Measurements from ENCODE around the gene ATP1B3.
"Not testable (repeated sequence)": the region's sequence is repeated elsewhere in the genome, so short reads cannot be mapped to it uniquely, and the experiment has no call there.

Gene ATP1B3

DNA sequence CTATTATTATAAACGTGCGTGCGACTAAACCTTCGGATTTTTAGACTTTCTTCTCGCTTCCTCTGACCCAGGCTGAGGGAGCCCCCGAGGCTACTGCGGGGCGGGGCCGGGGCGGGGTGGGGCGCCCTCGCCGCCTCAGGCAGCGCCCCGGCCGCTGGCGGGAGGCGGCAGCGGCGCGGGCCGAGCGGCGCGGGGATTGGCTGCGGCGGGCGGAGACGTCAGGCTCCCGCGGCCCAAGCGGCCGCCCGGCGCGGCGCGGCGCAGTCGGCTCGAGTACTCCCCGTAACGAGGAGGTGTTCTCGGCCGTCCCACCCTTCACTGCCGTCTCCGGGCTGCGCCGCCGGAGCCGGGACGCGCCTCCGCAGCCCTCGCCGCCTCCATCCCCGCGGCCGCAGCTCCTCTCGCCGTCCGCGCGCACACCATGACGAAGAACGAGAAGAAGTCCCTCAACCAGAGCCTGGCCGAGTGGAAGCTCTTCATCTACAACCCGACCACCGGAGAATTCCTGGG is at the start of gene ATP1B3:
ATP1B3 (plus strand) TSS at position 263 of the 510 bp plus-strand sequence; CDS start at position 422, 159 bp downstream.
- peak; percentile 76 for DNase-seq

- DNase-seq, result no peak
Observed at GRCh38 chr3:141828487-141828886, 48.0 kb upstream of the ATP1B3 start.

DNA sequence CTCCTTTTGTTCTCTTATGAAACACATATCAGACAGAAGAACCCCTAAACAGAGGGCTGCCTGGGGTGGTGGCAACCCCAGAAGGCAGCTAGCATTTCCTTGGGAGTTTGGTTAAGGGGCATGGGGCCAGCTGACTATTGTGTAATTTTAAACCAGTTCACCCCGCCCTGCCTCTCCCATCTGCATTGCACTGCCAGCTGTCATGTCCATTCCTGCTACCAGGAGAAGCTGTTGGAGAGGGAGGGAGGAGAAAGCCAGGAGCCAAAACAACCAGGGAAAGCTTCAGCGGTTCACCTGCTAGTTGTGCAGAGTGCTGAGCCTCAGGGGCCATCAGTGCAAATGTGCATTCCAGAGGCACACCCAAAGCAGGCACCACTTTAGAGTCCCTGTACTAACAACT is 47.6 kb upstream of the ATP1B3 start:
- DNase-seq, result no peak

DNA sequence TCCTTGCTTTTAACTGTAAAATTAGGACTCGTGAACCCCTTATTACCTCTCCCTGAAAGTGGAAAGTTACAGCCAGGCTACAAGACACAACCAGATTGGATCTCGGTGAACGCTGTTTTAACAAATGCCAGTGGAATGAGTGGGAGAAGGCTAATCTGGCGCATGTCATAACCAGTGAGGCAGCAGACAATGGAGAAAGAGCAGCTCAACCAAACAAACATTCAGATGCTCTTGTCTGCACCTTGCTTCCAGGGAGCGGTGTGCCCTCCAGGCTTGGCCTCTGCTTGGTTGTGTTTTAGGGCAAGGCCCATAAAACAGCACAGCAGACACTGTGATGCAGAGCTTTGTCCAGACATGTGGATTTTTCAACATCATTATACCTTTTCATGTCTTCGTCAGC is 45.9 kb upstream of the ATP1B3 start:
- no peak for DNase-seq

- no peak for DNase-seq
Observed at GRCh38 chr3:141834292-141834691, 42.2 kb upstream of the ATP1B3 start.

DNA sequence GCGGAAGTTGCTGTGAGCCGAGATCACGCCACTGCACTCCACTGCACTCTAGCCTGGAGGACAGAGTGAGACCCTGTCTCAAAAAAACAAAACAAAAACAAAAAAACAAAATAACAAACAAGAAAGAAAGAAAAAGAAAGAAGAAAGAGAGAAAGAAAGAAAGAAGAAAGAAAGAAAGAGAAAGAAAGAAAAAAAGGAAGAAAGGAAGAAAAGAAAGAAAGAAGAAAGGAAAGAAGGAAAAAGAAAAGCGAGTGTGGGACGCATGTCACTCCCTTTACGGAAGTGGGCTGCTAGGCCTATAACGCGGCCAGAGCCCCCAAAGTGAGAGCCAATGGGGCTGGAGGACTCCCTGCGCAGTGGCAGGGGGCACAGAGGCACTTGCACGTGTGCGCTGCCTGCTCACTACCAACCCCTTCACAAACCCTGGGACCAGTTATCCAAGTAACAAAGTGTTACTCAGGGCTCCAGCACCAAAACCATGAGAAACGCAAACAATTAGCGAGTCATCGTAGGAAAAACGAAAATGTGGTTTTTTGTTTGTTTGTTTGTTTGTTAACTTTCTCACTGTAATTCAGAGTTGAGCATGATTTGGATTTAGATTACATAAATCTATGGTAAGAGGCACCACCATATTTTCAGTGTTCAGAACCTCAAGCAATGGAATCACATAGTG is 40.8 kb upstream of the ATP1B3 start:
- no peak for DNase-seq

- no peak for DNase-seq
Observed at GRCh38 chr3:141839389-141839788, 37.1 kb upstream of the ATP1B3 start.

GRCh38 chr3:141840737-141841544 is 35.5 kb upstream of the ATP1B3 start:
- no peak for DNase-seq

DNA sequence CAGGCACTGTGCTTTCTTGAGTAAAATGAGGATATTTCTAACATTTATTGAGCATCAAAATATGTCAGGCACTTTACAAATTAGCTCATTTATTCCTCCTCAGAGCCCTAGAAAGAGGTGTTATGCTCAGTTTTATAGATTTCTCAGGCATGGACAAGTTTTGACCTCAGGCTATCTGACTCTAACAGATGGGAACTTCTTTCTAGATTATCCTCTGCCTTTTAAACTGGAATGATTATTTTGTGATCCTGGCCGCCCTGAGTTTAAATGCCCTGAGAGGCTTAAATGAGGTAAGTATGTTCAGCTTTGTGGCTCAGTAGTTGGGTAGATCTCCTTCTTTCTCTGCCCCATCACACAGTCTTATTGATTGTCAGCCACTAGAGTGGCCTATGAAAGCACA is 32.3 kb upstream of the ATP1B3 start:
- DNase-seq, result no peak

GRCh38 chr3:141844812-141845211 is 31.6 kb upstream of the ATP1B3 start:
- DNase-seq, result no peak

GRCh38 chr3:141845407-141846049 is 30.9 kb upstream of the ATP1B3 start:
- no peak for DNase-seq

DNA sequence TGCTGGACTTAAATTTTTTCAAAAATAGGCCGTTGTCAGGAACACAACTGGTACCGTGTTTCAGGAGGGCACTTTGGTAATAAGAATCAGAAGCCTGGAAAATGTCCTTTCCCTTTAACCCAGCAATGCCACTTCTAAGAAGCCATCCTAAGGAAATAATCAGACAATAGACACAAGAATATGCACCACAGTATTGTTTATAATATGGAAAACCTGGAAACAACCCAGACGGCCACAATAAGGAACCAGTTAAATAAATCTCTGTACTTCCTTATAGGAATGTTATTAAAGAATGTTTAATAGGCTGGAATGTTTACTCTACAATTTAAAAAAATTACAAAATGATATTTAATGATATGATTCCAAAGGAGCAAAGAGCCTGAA is 30.4 kb upstream of the ATP1B3 start:
- no peak for DNase-seq

- DNase-seq, result not testable (repeated sequence)
Observed at GRCh38 chr3:141848159-141848748, 28.2 kb upstream of the ATP1B3 start.

GRCh38 chr3:141849056-141849815 is 27.2 kb upstream of the ATP1B3 start:
- DNase-seq, result no peak

DNA sequence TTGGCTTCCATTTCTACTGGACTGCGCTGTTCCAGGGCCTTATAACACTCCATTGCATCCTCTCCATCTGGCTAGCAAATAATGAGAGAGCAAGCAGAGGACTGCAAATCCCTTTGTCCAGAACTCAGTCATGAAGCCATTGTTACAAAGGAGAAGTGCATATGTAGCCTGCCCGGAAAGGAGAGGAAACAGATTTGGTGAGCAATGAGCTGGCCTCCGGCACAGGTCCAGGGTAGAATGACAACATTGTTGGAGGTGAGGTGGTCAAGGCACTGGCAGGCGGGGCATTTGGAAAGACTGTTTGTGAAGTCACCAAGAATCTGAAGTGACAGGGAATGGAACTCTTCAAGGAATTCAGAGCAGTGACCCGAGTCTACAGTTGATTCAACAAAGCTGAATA is 25.0 kb upstream of the ATP1B3 start:
- no peak for DNase-seq

GRCh38 chr3:141853081-141853601 is 23.3 kb upstream of the ATP1B3 start:
- DNase-seq, result no peak

DNA sequence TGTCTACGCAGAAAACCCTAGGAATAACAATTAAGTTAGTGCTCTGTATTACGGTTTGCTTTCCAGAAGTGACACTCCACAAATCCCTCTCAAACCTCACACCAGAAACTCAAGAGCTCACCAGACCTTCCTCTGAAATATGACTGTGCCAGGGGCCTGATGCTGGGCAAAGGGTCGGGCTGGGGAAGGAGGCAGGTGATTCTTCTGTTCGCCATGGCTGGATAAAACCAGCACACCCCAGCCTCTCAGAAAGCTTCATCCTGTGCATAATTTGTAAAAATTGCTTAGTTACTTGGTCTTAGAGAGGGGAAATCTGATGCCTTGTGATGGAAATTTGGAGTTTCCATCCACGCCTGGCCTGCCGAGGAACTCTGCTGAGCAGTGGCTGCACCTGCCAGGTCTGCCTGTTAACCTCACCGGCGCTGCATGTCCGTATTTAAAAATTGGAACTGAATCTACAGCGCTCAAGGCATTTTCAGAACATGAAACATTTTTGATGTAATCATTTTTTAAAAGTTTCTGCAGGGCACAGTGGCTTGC is 22.7 kb upstream of the ATP1B3 start:
- DNase-seq, result no peak

- DNase-seq, result no peak
Observed at GRCh38 chr3:141854599-141854998, 21.8 kb upstream of the ATP1B3 start.

DNA sequence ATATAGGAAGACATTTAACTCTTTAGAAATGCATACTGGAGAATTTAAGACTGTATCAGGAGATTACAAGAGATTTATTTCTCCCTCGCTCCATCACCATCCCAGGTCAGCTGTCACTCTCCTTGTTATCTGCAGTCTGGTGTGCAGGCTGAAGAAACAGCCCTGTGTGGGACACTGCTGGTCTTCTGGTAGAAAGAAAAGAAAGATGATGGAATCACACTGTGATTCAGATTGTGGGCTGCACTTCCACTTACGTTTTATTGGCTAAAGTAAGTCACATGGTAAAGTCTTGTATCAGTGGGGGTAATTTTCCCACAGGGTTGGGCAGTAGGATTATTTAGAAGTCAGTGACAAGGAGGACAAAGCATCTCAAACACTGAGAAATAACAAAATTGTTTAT is 18.1 kb upstream of the ATP1B3 start:
- DNase-seq, result no peak

- DNase-seq, result no peak
Observed at GRCh38 chr3:141859651-141860050, 16.8 kb upstream of the ATP1B3 start.

DNA sequence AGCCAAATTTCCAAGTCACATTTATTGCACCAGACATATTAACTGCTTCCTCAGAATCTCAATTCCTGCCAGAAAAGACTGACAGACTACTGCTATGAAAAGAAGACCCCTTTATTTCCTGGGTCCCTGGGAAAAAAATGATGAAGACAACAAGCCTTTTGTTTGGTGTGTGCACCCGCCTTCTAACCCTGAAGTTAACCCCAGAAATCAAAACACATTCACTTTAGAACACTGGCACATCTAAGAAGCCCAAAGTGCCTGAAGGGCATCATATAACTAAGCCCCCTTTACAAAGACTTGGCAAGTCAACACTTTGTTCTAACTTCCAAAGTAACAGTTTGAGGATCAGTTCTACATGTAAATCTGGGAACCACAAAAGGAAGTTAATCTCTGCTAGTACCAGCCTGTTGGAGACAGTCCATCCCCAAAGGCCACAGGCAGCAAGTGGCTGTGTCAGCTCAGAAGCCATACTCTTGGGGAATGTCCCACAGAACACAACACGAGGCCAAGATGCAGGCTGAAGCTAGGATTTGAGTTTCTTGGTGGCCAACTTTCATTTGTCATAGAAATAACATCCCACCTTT is 16.3 kb upstream of the ATP1B3 start:
- DNase-seq, result no peak

Measured in T1000 (cell line).